NCI-H2171 treated with DMSO at 0.1 percent for 48 hours (cell line): Measurements from ENCODE around the gene SMYD2.
"Not testable (repeated sequence)": the region's sequence is repeated elsewhere in the genome, so short reads cannot be mapped to it uniquely, and the experiment has no call there.

Source experiments
- DNase-seq: peaks from one replicate; lab custom pipeline; 2025; lab: John Stamatoyannopoulos, UW

Gene SMYD2

DNA sequence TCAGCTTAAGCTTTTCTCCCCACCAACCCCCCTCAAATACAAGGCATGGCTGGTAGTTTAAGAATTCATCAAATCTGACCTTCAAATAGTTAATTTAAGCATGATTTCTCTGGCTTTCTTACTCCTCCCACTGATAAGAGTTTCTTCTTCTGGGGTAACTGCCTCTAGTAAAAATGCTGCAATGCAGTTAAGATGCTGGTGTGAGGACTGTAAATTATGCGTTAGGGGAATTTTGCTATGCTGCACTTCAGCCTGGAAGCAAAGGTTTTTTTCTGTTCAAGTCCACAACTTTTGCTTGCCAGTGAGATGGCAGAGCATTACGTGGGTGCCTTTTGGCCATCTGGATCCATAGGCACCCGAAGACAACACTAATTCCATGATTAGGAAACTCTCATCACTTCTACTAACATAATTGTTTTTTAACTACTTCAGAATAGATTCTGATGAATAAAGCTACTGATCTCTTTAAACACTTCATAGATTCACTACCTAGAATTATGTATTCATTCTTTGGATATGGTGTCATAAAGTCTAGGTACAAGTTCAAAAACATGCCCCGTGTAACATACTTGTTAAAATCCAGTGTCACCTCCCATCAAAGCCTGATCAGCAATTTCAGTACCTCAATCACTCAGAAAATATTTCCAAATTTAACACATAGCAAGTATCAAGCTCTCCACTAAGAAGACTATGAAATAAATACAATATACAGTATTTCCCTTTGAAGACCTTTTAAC lies 8.8 kb upstream of the SMYD2 start:
- DNase-seq: no peak

DNA sequence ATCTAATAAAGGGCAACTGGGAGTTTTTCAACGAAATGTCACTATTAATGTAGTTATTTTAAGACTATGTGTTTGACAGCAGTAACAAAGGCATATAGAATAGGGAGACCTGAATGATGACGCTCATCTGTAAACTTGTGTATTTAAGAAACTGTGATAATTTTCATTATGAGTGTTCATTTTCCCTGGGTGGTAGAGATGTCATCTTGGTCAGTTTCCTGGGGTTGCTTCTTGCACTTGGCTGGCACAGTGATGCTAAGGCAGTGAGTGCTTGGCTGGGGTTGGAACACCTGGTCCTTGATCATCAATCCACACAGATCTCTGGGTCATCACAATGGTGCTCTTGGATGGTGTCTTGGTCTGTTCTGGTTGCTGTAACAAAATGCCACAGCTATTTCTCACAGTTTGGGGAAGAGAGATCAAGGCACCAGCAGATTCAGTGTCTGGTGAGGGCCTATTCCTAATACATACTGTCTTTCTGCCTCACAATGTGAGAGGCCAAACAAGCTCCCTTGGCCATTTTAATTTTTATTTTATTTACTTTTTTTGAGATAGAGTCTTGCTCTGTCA lies 7.9 kb upstream of the SMYD2 start:
- DNase-seq: no peak

DNA sequence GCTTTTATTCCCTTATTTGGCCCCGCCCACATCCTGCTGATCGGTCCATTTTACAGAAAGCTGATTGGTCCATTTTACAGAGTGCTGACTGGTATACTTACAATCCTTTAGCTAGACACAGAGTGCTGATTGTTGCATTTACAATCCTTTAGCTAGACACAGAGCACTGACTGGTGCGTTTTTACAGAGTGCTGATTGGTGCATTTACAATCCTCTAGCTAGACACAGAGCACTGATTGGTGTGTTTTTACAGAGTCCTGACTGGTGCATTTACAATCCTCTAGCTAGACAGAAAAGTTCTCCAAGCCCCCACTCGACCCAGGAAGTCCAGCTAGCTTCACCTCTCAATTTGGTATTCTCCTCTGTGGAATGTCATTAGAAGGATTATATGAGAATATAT lies 5.3 kb upstream of the SMYD2 start:
- DNase-seq: not testable (repeated sequence)

DNA sequence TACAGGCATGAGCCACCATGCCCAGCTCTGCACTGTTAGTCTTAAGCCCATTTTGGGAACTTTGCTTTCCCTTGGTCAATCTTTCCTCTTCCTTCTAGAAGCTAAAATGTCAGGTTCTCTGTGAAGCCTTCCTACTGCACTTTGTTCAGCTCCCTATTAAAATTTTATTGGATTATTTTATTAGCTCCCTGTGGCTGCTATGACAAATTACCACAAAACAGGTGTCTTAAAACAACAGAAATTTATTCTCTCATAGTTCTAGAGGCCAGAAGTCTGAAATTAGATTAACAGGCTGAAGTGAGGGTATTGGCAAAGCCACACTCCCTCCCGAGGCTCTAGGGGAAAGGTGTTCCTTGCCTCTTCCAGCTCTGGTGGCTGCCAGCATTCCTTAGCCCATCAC lies 4.2 kb upstream of the SMYD2 start:
- no peak for DNase-seq

DNA sequence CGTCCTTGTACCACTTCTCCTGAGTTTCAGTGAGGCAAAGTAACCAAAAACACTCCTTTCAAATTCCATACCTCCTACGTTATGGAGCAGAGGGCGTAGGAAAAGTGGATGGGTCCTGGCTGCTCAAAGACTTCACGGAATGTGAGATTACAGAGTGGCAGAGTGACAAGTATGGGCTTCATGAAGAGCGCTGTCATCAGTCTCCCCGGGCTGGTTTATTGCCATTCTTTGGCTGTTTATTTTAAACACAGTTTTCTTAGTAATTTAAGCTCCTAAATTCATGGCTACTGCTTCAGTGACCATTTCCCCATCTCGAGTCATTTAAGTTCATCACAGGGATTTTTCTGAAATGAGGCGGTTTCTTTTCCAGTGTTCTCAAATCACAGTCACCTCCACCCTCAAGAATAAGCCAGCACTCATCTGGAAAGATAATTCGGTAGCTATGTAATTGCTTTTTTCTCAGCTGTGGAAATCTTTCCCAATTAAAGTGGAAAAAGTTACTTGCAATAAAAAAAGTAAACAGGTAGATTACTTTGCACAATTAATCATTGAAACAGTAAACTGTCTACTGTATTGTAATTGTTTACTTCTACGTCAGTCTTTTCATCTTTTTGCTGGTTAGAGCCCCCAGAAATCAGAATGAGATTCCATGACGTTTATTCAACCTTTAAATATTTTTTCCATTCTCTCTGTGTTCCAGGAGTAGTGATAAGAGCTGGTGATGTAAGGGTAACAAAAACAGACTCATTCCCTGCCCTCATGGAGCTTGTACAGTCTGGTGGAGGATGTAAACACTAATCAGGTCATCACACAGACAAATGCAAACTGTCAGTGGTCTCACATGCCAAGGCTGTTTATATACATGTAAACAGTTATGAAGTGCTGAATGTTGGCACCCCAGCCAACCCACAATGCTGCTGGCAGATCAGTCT lies 3.0 kb upstream of the SMYD2 start:
- no peak for DNase-seq

DNA sequence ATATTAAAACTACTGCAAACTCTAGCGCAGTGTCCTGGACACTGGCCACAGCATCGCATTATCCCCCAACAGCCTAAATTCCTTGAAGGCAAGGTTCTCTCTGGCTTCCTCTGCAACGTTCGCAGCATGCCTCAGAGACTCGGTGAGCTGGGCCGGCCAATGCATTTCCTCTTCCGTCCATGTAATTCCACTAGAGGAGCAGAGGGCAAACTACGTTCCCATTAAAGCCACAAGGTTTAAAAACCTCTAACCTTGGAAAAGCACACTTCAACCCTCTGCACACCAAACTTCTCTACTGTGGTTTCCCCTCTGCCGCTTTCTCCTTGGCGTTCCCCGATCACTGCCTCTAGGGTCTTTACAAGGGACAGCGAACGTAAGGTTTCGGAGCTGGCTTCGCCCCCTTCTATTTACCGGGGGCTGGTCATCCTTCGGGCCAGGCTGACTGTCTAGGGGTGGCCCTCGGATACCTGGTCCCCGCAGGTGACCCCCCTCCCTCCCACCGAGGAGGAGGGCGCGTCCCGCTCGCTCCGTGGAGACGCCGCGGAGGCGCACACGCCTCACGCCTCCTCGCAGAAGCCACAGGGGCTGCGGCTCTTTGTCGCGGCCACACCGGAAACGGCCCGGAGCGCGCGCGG lies 456 bp upstream of the SMYD2 start:
- peak; percentile 14 for DNase-seq

DNA sequence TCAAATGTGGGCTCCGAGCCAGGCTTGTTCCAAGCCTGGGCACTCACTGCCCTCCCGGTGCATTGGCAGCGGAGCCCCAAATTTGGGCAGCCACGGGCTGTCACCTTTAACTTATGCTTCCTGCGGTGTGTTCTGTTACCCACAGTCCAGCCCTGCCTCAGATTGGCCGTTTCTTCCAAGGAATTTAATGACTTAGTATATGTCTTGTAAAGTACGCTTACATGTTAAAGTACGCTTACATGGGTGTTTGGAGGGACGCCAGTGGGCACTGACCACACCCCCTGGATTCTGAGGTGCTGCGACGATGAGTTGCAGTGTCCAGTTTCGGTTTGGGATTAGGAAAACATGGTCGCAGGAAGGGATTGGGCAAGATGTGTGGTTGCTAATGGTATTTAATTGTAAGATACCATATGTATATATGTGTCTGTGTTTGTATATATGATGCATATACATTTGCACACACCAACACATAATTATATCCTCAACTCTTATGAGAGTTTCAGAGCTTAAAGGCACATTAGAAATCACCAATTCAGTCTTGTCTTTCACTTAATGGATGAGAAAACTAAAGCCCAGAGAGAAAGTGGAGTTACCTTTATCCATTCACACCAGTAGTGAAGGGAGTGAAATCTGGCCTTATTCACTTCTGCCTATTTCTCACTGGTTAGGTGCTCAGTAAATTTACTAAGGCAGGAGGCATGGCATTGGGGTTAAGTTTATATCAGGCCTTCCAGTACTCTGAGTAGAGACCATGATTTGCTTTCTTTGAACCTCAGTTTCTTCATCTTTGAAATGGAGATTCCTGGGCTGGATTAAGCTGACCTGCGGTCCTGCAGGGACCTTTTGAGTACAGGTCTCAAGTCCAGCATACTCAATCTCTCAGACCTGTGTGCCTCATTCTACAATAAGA lies 1.0 kb downstream of the SMYD2 start:
- no peak for DNase-seq

DNA sequence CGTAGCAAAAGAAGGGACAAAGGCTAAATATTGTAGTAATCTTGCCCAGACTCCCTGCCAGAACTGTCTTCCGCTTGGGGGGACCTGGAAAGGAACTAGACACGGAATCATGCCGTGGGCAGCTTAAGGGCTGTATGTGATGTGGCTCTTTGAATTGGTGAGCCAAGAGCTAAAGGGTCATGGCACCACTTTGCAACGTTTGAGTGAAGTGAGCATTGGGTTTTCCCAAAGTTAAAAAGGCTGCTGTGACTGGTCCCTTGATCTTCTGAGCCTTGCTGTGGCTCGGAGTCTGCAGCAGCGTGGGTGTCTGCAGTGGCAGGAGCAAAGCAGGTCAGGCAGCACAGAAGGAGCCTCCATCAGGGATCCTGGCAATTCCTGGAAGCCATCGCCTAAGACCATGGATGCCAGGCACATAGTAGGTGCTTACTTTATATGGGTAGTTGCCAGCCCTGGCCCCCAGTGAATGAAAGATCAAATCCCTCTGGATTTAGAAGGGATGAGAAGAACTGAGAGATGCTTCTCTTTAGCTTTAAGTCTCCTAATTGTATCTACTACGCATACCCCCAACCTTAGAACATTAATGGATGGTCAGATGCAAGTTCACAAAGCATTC lies 1.8 kb downstream of the SMYD2 start:
- no peak for DNase-seq

DNA sequence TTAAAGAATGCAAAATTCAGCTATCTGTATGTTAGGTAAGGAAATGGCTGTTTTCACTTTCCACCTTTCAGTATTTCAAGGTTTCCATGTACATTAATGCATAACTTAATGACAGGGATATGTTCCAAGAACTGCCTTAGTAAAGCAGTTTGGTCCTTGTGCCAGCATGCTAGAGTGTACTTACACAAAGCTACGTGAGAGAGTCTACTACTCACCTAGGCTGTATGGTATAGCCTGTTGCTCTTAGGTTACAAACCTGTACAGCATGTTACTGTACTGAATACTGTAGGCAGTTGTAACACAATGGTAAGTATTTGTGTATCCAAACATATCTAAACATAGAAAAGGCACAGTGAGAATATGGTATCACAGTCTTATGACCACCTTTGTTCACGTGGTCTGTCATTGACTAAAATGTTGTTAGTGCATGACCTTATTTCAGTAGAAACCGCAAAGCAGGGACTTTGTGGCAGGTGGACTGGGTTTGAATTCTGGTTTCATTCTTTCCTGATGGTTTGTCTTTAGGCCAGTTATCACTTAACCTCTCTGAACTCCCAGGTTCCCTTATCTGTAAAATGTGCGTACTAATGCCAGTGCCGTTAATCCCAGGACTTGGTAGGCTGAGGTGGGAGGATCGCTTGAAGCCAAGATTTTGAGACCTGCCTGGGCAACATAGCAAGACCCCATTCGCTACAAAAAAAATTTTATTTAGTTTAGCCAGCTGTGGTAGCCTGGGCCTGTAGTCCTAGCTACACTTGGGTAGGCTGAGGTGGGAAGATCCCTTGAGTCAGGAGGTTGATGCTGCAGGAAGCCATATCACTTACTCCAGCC lies 4.9 kb downstream of the SMYD2 start:
- DNase-seq: no peak

DNA sequence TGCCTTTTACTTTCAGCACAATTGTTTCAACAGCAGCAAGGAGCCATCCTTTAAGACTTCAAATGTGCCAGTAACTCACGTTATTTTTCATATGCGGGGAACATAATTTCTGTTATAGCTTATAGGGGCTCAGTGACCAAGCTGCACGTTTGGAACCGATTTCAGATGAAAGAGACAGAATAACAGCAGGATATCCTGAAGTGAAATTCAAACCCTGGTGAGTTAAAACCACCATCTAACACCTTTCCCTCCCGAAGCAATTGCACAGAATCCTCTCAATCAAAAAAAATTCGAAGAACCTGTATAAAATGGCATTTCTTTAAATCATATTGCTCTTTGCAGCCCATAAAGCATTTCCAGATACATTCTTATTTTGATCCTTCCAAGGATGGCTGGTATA lies 6.9 kb downstream of the SMYD2 start:
- DNase-seq: no peak

DNA sequence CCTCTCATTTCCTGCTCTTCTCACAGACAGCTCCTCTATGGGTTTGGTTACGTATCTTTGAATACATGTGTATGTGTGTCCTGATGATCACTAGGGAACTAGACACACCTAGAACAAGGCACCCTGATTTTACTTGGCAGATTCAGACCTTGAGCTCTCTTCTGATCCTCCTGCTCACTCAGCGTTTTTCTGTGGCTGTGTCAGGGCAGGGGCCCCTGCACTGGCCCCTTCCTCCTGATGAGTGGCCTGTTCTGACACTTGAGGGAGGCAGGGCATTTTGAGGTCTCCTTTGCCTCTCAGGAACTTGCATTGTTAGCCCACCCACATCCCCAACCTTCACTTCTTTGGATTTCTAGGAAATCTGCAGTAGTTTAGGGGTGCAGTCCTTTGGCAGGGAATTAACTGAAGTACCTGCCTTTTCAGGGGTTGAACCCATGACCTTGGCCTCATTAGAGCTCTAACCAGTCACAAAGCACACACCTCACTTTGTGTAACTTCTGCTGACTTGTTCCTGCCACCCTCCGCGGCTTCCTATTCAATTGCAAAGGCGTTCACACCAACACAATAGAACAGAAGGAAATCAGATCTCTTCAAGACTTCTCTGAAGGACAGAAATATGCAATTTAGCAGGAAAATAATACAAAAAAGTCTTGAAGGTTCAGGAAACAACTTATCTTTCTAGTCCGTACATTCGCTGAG lies 8.8 kb downstream of the SMYD2 start:
- no peak for DNase-seq

DNA sequence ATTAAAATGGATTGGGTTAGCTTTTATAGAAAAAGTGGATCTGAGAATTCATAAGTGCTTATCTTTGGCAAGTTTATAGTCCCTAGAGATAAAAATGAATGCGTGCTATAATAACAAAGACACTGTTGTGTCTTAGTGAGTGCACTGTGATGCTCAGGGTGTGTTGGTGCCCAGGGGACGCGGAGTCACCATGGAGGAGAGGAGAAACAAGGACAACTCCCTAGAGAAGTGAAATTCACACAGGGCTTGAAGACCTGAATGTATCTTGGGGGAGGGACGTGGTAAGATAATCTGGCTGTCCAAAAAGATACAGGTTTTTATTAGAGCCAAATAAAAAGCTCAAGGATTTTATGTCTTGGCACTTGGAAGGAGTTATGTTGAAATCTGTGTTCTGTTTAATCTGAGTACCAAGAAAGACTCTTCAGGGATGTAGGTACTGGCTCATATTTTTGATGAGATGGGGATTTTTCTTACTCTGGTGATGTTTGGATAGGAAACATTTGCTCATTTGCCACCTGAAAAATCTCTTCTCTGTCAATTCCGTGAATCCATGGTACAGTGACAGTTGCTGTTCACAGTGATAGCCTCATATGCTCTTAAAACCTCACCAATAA lies 9.6 kb downstream of the SMYD2 start:
- DNase-seq: peak; percentile 11

DNA sequence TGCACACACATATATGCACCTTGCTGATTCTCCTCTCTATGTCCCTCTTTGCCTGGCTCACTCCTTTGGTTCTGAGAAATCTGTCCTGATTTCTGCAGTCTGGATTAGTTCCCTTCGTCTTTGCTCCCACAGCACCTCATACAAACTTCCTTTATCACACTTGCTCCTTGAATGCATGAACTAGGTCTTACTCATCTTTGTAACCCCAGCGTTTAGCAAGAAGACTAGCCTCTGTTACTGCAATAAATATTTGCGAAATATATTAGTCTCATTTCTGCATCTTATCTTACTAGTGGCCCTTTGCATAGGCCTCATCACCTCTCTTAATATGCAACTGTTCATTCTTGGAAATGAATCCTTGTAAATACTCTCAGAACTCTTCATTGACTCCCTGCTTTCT lies 11.4 kb downstream of the SMYD2 start:
- DNase-seq: no peak

DNA sequence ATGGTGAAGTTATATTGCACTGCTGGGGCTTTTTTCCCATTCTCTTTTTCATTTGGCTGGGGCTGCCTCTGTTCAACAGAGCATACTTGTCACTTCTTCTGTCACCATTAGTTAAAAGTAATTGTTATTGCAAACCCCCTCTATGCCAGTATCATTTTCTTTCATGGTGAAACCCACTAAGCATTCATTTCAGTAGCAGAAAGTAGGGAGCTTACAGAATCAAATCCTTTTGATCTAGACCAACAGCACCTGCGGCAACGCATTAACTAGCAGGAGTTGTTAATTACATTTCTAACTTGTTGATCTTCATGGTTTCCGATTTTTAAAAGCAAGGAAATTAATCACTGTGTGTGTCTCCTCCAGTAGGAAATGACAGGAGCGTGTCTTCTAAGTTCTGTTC lies 15.0 kb downstream of the SMYD2 start:
- DNase-seq: no peak

DNA sequence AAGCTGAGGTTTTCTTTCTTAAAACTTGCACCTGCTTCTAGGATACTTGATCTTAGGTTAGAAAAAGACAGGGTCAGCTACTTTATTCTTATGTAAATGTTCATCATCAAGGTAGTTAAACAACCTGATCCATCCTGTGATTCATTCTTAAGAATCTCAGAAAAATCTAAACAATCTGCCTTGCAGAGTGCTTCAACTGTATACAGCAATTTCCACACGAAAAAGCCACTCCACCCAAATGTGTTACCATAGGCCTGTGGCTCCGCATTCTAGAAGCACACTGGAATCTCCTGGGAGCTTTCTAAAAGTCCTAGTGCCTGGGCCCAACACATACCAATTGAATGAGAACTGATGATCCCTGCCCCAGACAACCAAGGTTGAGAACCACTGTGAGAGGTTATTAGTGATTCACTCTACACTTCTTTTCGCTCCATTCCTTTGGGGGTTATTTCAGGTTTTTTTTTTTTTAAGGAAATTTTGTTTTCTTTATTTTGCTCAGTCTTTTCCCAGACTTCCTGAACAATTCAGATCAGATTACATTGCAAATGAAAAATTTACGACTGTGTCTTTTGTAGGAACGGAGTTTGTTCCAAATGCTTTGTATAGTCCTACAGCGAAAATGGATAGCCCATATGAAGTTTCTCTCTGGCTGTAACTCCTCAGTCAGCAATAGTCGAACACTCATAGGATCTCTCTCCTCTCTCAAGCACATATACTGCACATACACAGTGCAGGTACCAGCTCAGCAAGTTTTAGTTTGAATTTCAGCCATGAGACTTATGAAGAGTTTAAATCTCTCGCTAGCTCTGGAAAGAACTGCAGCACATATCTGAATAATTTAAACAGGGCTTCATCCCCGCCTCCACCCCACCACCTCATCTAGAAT lies 16.1 kb downstream of the SMYD2 start:
- no peak for DNase-seq

DNA sequence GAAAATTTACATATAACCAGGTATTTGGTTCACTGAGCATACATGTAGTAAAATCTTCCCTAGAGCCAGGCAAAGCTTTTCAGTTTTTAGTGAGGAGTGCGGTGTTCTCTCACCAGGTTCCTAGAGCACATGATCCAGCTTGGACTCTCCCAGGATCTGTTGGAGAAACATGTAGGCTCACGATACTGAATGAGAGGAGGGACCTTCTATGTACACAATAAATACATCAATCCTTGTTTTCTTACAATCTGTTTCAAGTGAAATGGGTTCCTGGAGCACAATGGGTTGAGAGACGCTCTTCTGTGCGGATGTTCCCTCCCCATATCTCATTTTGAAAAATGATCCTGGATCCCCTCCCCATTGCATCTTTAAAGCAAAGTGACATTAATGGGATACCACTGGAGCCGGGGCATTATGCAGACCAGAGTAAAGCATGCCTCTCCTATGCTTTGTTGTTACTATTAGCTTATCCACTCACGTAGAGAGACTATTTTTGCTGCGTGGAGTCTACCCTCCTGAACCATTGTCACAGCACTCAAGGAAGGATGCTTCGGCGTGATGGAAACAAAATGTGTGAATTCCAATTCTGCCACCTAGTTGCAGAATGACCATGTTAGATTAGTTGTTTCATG lies 19.3 kb downstream of the SMYD2 start:
- no peak for DNase-seq

DNA sequence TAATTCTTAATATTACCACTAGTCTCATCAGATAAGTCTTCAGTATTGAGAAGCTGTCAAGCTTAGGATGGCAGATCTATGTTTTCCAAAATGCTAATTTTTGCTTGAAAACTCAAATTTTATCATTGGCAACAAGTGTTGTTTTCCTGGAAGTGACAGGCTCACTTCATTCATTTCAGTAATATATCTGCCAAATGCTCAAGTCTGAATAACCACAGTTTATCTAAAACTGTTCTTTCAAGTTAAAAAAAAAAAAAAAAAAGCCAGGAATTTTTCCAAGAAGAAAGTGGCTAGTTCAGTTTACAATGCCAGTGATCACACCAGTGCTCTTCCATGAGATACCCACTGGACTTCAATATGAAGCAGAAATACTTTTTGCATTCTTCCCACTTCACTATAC lies 20.6 kb downstream of the SMYD2 start:
- no peak for DNase-seq
